ENCODE results near the gene SNTN.

The SNTN gene

DNA sequence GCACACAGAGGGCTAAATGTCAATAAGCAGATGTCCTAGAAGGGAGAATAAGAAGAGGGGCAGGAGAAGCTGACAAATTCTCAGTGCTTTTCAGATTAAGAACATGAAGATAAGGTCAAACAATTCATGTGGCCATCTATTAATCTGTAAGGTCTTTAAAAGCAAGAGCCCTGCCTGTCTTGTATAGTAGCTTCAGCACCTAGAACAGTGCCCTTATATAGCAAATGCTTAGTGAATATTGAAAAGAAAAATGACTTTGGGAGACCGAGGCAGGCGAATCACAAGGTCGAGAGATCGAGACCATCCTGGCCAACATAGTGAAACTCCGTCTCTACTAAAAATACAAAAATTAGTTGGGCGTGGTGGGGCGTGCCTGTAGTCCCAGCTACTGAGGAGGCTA, 18.1 kb downstream of the SNTN start:
- TF ChIP-seq, protein P1, sequence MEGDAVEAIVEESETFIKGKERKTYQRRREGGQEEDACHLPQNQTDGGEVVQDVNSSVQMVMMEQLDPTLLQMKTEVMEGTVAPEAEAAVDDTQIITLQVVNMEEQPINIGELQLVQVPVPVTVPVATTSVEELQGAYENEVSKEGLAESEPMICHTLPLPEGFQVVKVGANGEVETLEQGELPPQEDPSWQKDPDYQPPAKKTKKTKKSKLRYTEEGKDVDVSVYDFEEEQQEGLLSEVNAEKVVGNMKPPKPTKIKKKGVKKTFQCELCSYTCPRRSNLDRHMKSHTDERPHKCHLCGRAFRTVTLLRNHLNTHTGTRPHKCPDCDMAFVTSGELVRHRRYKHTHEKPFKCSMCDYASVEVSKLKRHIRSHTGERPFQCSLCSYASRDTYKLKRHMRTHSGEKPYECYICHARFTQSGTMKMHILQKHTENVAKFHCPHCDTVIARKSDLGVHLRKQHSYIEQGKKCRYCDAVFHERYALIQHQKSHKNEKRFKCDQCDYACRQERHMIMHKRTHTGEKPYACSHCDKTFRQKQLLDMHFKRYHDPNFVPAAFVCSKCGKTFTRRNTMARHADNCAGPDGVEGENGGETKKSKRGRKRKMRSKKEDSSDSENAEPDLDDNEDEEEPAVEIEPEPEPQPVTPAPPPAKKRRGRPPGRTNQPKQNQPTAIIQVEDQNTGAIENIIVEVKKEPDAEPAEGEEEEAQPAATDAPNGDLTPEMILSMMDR (IDR thresholded peaks at IDR 0.05): no peak
- no peak for TF ChIP-seq ZFX (IDR thresholded peaks at IDR 0.05; ENCODE audit: borderline replicate concordance)
- no peak overlapping the region for H3K27ac ChIP-seq

DNA sequence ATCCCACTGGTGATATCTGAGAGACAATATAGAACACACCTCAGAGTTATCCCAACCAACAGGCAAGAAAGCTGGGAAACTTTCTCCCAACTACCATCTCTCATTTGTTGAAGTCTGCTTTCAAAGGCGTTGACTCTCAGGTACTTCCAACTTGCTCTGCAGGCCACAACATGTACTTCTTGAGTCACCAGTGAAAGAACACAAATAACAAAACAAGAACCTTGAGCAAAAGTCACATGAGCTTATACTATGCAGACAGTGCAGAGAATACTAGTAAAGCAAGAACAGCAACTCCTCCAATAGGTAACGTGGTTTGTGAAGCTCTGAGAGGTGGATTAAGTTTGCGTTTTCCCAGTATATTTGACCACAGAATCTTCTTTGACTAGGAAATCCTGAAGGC, 20.6 kb downstream of the SNTN start:
- TF ChIP-seq ZFX (IDR thresholded peaks at IDR 0.05; ENCODE audit: borderline replicate concordance): no peak
- TF ChIP-seq, protein P1 (IDR thresholded peaks at IDR 0.05): no peak
- no peak overlapping the region for H3K27ac ChIP-seq

DNA sequence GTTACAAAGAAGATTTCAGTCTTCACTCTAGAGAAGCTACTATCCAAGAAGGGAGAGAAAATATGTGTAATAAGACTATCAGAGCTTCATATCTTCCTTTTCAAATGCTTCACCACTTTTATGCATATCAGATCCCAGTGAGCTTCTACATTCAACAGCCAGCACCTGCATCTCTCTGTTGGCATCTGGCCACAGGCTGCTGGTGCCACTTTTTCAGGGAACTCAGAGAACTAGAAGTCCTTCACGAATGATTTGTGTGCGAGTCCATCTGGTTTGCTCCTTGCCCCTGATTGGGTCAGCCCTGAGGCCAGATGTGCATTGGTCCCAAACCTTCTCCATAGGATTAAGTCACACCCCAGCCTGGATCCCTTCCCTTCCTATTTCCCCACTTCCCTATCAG, 22.1 kb downstream of the SNTN start:
- H3K27ac ChIP-seq: no peak overlapping the region
- TF ChIP-seq ZFX (IDR thresholded peaks at IDR 0.05; ENCODE audit: borderline replicate concordance): no peak

DNA sequence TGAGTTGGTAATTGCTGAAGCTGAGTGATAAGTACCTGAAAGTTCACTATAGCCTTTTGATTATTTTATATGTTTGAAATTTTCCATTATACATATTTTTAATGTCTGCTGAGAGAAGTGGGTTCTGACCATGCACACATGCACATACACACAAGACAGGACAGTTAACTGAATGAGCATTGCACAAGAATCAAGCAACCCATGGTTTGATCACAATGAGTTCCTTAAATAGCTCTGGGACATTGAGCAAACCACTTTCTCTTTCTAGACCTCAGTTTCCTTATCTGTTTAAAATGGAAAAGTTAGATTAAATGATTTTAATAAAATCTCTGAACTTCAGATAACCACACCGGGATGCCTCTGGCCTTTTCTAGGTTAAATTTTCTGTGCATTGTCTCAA, 26.7 kb downstream of the SNTN start:
- TF ChIP-seq, protein P1 (IDR thresholded peaks at IDR 0.05): no peak
- TF ChIP-seq ZFX (IDR thresholded peaks at IDR 0.05; ENCODE audit: borderline replicate concordance): no peak
- H3K27ac ChIP-seq: no peak overlapping the region

DNA sequence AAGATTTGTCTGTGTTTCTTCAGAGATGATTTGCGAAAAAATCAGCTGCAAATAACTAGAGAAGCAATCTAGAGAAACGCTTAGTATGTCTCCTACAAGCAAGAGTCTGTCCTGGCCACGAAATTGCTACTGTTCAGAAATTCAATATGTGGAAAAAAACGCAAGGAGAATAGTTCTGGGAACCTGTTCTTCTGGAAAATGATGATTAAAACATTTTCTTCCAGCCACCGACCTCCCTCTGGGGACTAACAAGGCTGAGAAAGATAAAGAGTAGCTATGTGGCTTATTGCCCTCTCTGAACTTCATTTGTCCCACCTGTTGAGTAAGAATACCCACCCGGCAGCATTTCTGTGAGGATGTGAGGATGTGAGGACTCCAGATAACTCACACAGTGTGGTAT, 31.6 kb downstream of the SNTN start:
- H3K27ac ChIP-seq: no peak overlapping the region
- TF ChIP-seq ZFX (IDR thresholded peaks at IDR 0.05; ENCODE audit: borderline replicate concordance): no peak
- TF ChIP-seq, protein P1 (IDR thresholded peaks at IDR 0.05): no peak

DNA sequence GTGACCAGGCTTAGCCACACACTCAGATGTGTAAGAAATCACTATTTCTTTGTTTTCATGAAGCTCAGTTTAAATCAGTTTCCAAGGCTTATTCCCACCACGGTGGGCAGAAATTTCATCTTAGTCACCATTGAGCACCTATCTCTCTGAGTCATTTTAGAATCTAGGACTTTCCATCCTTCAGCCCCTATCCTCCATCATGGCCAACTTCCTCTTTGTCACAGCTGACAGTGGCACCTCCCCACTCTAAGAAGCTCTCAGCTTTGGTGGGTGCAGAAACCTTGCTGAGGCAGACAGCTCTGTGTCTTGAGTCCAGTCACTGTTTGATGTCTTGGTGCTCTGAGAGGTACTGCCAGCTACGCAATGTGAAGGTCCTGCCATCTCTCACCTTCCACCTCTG, 32.9 kb downstream of the SNTN start:
- TF ChIP-seq, protein P1 (IDR thresholded peaks at IDR 0.05): no peak
- TF ChIP-seq ZFX (IDR thresholded peaks at IDR 0.05; ENCODE audit: borderline replicate concordance): no peak
- H3K27ac ChIP-seq: no peak overlapping the region

DNA sequence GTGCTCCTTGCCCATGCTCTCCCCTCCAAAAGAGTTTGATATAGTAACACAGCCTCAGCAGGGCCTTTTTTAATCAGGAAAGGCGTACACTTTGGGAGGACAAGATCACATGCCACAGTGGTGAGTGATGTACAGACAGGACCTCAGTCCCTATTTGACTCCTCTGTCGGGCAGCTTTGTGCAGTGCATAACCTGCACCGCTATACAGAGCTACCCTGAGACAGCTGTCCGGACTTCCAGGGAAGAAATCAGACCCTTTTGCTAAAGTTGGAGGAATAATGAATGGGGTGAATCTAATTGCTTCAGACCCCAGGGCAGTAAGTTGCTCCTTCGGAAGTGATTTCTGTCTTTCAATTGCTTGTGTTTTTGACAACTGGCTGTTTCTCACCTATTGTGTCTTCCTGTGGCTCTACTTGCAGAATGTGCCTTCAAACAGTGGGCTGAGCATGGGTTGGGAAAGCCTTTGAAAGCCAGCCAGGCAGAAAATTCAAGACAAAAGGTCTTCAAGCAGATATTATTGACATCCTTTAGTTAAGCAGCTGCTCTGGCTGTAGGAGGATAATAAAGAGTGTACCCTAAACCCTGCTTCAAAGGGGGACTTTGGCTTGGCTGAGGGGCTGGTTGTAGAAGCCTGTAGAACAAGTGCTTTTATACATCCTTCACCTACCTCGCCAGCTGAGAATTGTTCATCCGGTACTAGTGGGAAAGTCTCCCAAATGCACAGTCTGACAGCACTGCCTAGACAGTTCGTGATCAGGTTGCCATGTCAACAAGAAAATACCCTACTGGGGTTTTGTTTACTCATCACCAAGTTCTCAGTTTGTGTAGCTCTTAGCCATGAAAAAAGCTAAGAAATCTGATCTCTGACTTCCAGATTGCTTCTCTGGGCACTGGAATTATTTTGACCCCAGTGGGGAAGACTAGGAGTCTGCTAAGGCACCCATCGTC, 35.1 kb downstream of the SNTN start:
- no peak overlapping the region for H3K27ac ChIP-seq
- no peak for TF ChIP-seq ZFX (IDR thresholded peaks at IDR 0.05; ENCODE audit: borderline replicate concordance)
- TF ChIP-seq, protein P1 (IDR thresholded peaks at IDR 0.05): no peak

Data from 22Rv1 (cell line).